AG09309 (cell line): ENCODE measurements around the gene EFCAB10.

Experiments
- DNase-seq: peaks from one replicate; pipeline ENCODE4 v3.0.0-alpha.2; 2010; ENCODE audit warnings: low read depth
- H3K4me3 ChIP-seq: 2 replicates; pipeline ENCODE4 v1.5.1; 2011; ENCODE audit warnings: mild to moderate bottlenecking, low read depth, low read length, moderate library complexity; ENCODE audit not compliant: control insufficient read depth
- CTCF ChIP-seq: IDR thresholded peaks from 2 replicates; pipeline ENCODE4 v1.5.1; 2011; ENCODE audit warnings: mild to moderate bottlenecking, low read depth, low read length, inconsistent platforms; ENCODE audit not compliant: insufficient read depth, control insufficient read depth; ENCODE audit errors: missing control alignments

EFCAB10 gene

GRCh38 chr7:105587909-105588635 lies 6.8 kb upstream of the EFCAB10 start:
- DNase-seq = no peak
- TF ChIP-seq CTCF = no peak
- H3K4me3 ChIP-seq = no peak overlapping the region

GRCh38 chr7:105585850-105586500 lies 4.7 kb upstream of the EFCAB10 start:
- no peak for TF ChIP-seq CTCF
- no peak for DNase-seq
- H3K4me3 ChIP-seq = no peak overlapping the region

DNA sequence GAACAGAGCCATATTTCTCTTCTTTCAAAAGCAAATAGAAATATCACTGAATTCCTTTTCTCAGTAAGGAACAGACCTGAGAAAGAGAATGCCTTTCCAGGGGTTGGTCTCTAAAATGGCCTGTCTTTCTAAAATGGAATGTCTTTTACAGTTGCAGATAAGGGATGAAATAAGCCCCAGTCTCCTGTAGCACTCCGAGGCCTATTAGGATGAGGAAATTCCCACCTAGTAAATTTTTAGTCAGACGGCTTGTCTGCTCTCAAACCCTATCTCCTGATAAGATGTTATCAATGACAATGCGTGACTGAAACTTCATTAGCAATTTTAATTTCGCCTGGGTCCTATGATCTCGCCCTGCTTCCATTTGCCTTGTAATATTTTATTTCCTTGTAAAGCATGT lies 2.9 kb upstream of the EFCAB10 start:
- TF ChIP-seq CTCF = no peak
- H3K4me3 ChIP-seq = no peak overlapping the region
- DNase-seq = no peak

GRCh38 chr7:105583061-105583460 lies 1.8 kb upstream of the EFCAB10 start:
- no peak for DNase-seq
- no peak for TF ChIP-seq CTCF
- H3K4me3 ChIP-seq = no peak overlapping the region

DNA sequence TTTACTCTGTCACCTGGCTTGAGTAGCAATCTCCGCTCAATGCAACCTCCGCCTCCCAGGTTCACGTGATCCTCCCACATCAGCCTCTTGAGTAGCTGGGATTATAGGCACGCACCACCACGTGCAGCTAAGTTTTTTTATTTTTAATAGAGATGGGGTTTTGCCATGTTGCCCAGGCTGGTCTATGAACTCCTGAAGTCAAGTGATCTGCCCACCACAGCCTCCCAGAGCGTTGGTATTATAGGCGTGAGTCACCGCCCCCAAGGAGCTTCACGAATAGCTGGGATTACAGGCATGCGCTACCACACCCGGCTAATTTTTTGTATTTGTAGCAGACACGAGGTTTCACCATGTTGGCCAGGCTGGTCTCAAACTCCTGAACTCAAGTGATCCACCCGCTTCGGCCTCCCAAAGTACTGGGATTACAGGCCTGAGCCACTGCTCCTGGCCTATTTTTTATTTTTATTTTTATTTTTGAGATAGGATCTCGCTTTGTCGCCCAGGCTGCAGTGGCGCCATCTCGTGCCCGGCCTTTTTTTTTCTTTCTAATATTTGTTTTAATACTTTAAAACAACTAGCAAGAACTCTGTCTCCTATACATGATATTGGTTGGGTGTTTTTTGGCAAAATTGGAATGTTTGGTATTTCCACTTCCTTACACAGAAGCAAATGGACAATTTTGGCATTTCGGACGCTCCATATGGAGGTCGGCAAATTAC lies 1.1 kb downstream of the EFCAB10 start:
- TF ChIP-seq CTCF = no peak
- H3K4me3 ChIP-seq = no peak overlapping the region
- no peak for DNase-seq

DNA sequence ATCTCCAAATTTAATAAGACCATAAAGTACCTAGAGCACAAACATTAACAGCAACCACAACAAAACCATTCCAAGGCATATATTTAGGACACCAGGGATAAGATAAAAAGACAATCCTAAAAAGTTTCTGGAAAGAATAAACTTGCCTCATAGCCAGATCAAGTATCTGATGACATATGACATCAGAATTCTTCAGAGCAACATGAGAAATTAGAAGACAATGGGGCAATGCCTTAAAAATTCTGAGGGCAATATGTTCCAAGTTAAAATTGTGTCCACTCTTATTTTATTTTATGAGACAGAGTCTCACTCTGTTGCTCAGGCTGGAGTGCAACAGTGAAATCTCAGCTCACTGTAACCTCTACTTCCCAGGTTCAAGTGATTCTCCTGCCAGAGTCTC lies 2.8 kb downstream of the EFCAB10 start:
- TF ChIP-seq CTCF = no peak
- no peak overlapping the region for H3K4me3 ChIP-seq
- DNase-seq = no peak
